Measurements from ENCODE around the gene TTL. TPM values are rescaled to one million over a fixed set of nuclear protein-coding genes. Genes with fewer than 3 reads are reported as not detected.

Gene TTL
- total and polyA plus RNA-seq, 11 donors, result 13.0 to 55.3 (median 38.7) TPM

DNA sequence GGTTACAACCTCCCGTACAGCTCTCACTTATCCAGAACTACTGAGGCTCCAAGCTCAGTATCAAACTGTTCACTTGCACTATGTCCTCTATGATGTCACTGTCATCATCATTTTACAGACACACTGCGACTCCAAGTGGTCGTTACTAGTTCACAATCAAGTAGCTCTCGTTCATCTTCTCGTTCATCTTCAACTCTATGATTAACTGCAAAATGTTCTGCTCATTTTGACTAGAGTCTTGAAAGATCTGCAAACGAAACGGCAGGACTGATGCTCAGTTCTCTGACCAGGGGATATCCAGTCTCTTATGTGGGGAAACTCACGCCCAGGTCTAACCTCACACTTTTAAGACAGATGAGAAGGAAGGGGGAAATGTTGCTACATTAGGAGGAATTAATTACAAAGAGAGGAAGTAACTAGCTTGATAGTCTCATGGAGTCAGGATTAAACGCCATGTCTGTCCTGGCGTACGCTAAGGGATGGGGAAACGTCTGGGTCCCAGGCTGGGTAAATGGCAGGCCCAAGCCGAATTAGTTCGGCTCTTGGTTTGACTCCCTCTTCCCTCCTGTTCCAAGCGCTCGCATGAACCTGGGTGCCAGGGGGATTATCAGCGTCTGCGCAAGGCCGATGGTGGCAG, 101.7 kb downstream of the TTL start:
- intact Hi-C loops (cut with DNase I), result loop anchor here in 7 of 10 donors (1.0 to 10.0 kb wide), 9 partner anchors 41 to 459 kb away; partner anchors contain the start of genes TTL (in 5 of the 7), POLR1B (in 3 of the 7), ZC3H6 (in 3 of the 7) and ZC3H8 (in 1 of the 7)
- ATAC-seq (no peak), DNase-seq (no peak)
- Histone ChIP-seq H3K27ac (peak overlapping the region; percentile 79 to 97 (median 92)), H3K9me3 (no peaks in the 10 kb centered on the region), H3K4me1 (peaks cover 4 to 35% (median 17%) of the 10 kb centered on the region in 12 donors), H3K27me3 (no peaks in the 10 kb centered on the region), H3K36me3 (peaks cover 0 to 27% (median 18%) of the 10 kb centered on the region in 9 donors), H3K4me3 (peak overlapping the region; percentile 59 to 82 (median 69))
- no peak for TF ChIP-seq POLR2A (IDR thresholded peaks at IDR 0.05)
- TF ChIP-seq, protein P1, sequence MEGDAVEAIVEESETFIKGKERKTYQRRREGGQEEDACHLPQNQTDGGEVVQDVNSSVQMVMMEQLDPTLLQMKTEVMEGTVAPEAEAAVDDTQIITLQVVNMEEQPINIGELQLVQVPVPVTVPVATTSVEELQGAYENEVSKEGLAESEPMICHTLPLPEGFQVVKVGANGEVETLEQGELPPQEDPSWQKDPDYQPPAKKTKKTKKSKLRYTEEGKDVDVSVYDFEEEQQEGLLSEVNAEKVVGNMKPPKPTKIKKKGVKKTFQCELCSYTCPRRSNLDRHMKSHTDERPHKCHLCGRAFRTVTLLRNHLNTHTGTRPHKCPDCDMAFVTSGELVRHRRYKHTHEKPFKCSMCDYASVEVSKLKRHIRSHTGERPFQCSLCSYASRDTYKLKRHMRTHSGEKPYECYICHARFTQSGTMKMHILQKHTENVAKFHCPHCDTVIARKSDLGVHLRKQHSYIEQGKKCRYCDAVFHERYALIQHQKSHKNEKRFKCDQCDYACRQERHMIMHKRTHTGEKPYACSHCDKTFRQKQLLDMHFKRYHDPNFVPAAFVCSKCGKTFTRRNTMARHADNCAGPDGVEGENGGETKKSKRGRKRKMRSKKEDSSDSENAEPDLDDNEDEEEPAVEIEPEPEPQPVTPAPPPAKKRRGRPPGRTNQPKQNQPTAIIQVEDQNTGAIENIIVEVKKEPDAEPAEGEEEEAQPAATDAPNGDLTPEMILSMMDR (IDR thresholded peaks at IDR 0.05), result no peak
- 37 to 43% (median 42%) methylated on average over 19 of the region's 19 CpGs for WGBS, 4 donors

DNA sequence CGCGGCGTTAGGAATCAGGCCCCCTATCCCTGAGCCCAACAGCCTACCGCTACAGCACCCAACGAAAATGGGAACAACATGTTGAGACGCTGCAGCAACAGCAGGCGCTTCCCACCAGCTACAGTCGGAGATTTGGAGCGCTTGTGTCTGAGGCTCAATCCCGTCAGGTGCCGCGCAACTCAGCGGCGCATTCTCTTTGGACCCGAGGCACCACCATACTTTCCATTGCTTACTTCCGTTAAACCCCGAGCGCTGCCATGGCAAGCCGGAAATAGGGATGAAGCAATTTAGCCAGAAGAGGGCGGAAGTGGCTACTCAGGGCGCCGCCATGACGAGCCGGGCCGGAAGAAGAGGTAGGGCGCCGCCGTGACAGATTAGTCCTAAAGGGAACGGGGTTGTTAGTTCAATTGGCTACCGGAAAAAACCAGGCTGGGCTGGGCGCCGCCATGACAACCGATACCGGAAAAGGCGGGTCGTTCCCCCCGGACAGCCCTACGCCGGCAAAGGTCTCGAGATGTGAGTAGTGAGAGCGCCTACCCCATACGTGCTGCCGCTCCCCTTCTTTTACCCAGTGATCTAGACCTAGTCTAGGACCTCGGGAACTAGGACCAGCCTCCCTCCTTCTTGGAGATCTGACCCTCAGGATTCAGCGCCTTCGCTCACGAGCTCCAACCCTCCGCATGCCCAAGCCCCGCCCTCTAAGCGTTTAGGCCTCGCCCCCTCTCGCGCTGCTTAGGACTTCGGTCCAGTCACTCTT, 102.4 kb downstream of the TTL start, which contains the start of gene CHCHD5:
CHCHD5 (plus strand) TSS at position 476 of the 757 bp plus-strand sequence; CDS start at position 515, 39 bp downstream.
- no peaks in the 10 kb centered on the region for H3K27me3 ChIP-seq
- H3K4me3 ChIP-seq, result peak within 1 kb of the TSS; percentile 59 to 82 (median 69)
- WGBS, 4 donors, result 1 to 2% (median 1%) methylated on average over 50 to 54 of the region's 54 CpGs
- DNase-seq, result peak; percentile 94 to 96 (median 95)
- H3K27ac ChIP-seq, result peak within 1 kb of the TSS; percentile 79 to 97 (median 92)
- ATAC-seq, result peak; percentile 91 to 96 (median 94)
- intact Hi-C loops (cut with DNase I), result loop anchor here in 7 of 10 donors (1.0 to 10.0 kb wide), 9 partner anchors 42 to 460 kb away; partner anchors contain the start of genes TTL (in 5 of the 7), POLR1B (in 3 of the 7), ZC3H6 (in 3 of the 7) and ZC3H8 (in 1 of the 7)
- TF ChIP-seq POLR2A (IDR thresholded peaks at IDR 0.05), result peak in 1 of 2 donors; percentile 53
- TF ChIP-seq, protein P1 (IDR thresholded peaks at IDR 0.05), result peak in 11 of 12 donors; percentile 12 to 66 (median 39)
- no peaks in the 10 kb centered on the region for H3K9me3 ChIP-seq
- H3K36me3 ChIP-seq, result peaks cover 0 to 32% (median 21%) of the 10 kb centered on the region in 9 donors
- peaks cover 4 to 37% (median 18%) of the 10 kb centered on the region in 12 donors for H3K4me1 ChIP-seq

DNA sequence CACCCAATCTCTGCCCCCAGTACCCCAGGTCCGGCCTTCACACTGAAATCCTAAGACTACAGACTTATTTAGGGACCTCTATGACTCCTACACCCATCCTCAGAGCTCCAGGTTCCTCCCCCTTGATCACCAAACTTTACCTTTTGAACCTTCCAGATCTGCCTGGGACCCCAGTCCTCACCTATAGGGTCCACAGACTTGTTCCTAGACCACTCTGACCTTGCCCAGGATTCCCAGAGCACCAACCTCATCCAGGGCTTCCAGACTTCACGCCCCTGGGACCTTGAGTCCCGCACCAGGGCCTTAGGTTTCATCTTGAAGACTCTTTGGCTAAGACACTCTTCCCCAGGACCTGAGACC, 102.9 kb downstream of the TTL start:
- TF ChIP-seq, protein P1 (IDR thresholded peaks at IDR 0.05), result no peak
- no peak for TF ChIP-seq POLR2A (IDR thresholded peaks at IDR 0.05)
- Histone ChIP-seq H3K27ac (peak overlapping the region; percentile 79 to 97 (median 92)), H3K4me1 (peaks cover 4 to 37% (median 18%) of the 10 kb centered on the region in 12 donors), H3K4me3 (peak overlapping the region; percentile 59 to 82 (median 69)), H3K36me3 (peaks cover 0 to 32% (median 25%) of the 10 kb centered on the region in 9 donors), H3K27me3 (no peaks in the 10 kb centered on the region), H3K9me3 (no peaks in the 10 kb centered on the region)
- WGBS, 4 donors, result 64 to 66% (median 64%) methylated on average over 3 of the region's 3 CpGs
- no peak for ATAC-seq
- no peak for DNase-seq
- intact Hi-C loops (cut with DNase I), result loop anchor here in 7 of 10 donors (1.0 to 10.0 kb wide), 9 partner anchors 43 to 460 kb away; partner anchors contain the start of genes TTL (in 5 of the 7), POLR1B (in 3 of the 7), ZC3H6 (in 3 of the 7) and ZC3H8 (in 1 of the 7)

Data from heart left ventricle (tissue), 16 donors.